GM12875 (cell line): ENCODE results near the gene GTF2IRD2.
"Not testable (repeated sequence)": the region's sequence is repeated elsewhere in the genome, so short reads cannot be mapped to it uniquely, and the experiment has no call there.

ENCODE experiments used
- H3K4me3 ChIP-seq: one replicate; pipeline ENCODE4 v1.5.1; 2011; ENCODE audit warnings: low read depth, low read length, control low read depth

GTF2IRD2 gene

GRCh38 chr7:74788369-74789150 lies 62.8 kb downstream of the GTF2IRD2 start:
- H3K4me3 ChIP-seq = not testable (repeated sequence)

- H3K4me3 ChIP-seq = not testable (repeated sequence)
Observed at GRCh38 chr7:74783595-74783994, 67.8 kb downstream of the GTF2IRD2 start.

- not testable (repeated sequence) for H3K4me3 ChIP-seq
Observed at GRCh38 chr7:74781746-74782145, 69.7 kb downstream of the GTF2IRD2 start.

GRCh38 chr7:74779053-74779452 lies 72.4 kb downstream of the GTF2IRD2 start:
- H3K4me3 ChIP-seq = not testable (repeated sequence)

DNA sequence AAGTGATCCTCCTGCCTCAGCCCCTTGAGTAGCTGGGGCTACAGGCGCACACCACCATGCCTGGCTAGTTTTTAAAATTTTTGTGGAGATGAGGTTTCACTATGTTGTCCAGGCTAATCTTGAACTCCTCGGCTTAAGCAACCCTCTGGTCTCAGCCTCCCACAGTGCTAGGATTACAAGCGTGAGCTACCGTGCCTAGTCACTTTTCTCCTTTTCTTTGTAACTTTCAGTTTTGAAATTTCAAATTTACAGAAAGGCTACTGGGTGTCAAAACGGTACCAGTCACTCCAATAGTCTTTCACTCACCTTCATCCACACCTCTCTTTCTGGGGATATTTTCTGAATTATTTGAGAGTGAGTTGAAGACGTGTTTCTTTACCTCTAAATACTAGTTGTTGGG lies 76.3 kb downstream of the GTF2IRD2 start:
- H3K4me3 ChIP-seq = not testable (repeated sequence)

- not testable (repeated sequence) for H3K4me3 ChIP-seq
Observed at GRCh38 chr7:74773760-74774750, 77.3 kb downstream of the GTF2IRD2 start, which contains the start of gene NCF1. Gene NCF1, plus strand, starts transcription at chr7:74774011. Its CDS starts 21 bp downstream, at chr7:74774032.

- H3K4me3 ChIP-seq = not testable (repeated sequence)
Observed at GRCh38 chr7:74772093-74772492, 79.3 kb downstream of the GTF2IRD2 start.

DNA sequence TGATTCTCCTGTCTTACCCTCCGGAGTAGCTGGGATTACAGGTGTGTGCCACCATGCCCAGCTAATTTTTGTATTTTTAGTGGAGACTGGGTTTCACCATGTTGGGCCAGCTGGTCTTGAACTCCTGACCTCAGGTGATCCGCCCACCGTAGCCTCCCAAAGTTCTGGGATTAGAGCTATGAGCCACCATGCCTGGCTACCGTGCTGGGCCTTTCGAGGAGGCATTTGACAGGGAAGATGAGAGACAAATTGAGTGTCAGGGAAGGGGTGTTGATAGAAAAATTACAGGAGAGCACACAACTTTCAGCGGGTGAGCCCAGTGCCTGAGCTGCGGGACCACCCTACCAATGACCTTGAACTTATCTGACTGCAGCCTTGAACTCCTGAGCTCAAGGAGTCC lies 81.3 kb downstream of the GTF2IRD2 start:
- H3K4me3 ChIP-seq = not testable (repeated sequence)

DNA sequence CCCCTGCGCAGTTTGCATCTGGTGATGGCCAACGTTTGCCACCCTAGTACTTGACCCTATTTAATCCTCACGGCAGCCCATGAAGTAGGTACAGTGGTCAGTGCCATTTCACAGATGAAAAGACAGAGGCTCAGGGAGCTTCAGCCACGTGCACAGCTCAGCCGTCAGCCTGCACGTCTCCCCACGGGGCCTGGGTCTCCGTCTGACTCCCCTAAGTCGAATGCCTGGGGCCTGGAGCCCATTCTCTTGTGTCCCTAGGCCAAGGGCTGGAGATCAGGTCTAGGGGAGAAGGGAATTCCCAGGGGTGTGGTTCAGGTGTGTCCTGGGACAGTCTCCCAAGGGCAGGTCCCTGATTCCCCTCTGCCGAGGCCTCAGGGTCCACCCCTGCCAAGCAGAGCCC lies 84.4 kb downstream of the GTF2IRD2 start:
- H3K4me3 ChIP-seq = not testable (repeated sequence)

DNA sequence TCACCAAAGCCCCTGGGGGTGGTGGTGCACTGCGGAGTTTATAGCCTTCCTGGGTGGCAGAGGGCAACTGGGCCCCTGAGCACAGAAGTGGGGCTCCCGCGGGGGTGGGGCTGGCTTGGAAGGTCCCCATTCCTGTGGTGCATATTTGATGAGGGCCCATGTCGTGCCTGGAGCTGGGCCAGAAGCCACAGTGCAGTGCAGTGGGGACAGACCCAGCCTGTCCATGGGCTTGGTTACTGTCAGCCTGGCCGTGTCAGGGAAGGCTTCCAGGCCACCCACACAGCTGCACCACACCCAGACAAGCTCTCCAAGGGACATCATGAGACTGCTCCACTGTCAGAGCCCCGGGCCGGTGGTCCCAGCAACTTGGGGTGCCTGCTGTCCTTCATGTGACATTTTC lies 84.9 kb downstream of the GTF2IRD2 start:
- H3K4me3 ChIP-seq = not testable (repeated sequence)

GRCh38 chr7:74765205-74765918 lies 86.0 kb downstream of the GTF2IRD2 start:
- not testable (repeated sequence) for H3K4me3 ChIP-seq

GRCh38 chr7:74758982-74759381 lies 92.4 kb downstream of the GTF2IRD2 start:
- H3K4me3 ChIP-seq = not testable (repeated sequence)

GRCh38 chr7:74758268-74758667 lies 93.1 kb downstream of the GTF2IRD2 start:
- not testable (repeated sequence) for H3K4me3 ChIP-seq

- H3K4me3 ChIP-seq = not testable (repeated sequence)
Observed at GRCh38 chr7:74756673-74757072, 94.7 kb downstream of the GTF2IRD2 start.

- not testable (repeated sequence) for H3K4me3 ChIP-seq
Observed at GRCh38 chr7:74753921-74754482, 97.4 kb downstream of the GTF2IRD2 start.
